Measurements from ENCODE around the gene BRINP2. TPM values are rescaled to one million over a fixed set of nuclear protein-coding genes. Genes with fewer than 3 reads are reported as not detected.

Gene BRINP2
- total and polyA plus RNA-seq, 8 donors, result 0.08 to 0.55 (median 0.15) TPM; not detected in 5

GRCh38 chr1:177252877-177253276 lies 82.1 kb downstream of the BRINP2 start:
- peaks cover 0 to 17% (median 10%) of the 10 kb centered on the region in 4 donors for H3K4me1 ChIP-seq
- intact Hi-C loops (cut with DNase I; ENCODE audit: low total_unique reads), result no loop called here
- no peaks in the 10 kb centered on the region for H3K36me3 ChIP-seq
- no peaks in the 10 kb centered on the region for H3K27me3 ChIP-seq
- TF ChIP-seq POLR2A (IDR thresholded peaks at IDR 0.05) (no peak), EP300 (IDR thresholded peaks at IDR 0.05) (no peak), CTCF (IDR thresholded peaks at IDR 0.05) (no peak), POLR2AphosphoS5 (IDR thresholded peaks at IDR 0.05) (no peak)
- no peak overlapping the region for H3K4me3 ChIP-seq
- no peak overlapping the region for H3K27ac ChIP-seq
- DNase-seq, result no peak
- no peaks in the 10 kb centered on the region for H3K9me3 ChIP-seq

- DNase-seq, result no peak
- Histone ChIP-seq H3K4me1 (peaks cover 0 to 15% (median 8%) of the 10 kb centered on the region in 4 donors), H3K9me3 (no peaks in the 10 kb centered on the region), H3K36me3 (no peaks in the 10 kb centered on the region), H3K4me3 (no peak overlapping the region), H3K27ac (no peak overlapping the region), H3K27me3 (no peaks in the 10 kb centered on the region)
- intact Hi-C loops (cut with DNase I; ENCODE audit: low total_unique reads), result no loop called here
- no peak for TF ChIP-seq POLR2AphosphoS5 (IDR thresholded peaks at IDR 0.05)
- 23 to 38% (median 33%) methylated on average over 1 of the region's 1 CpG for WGBS, 5 donors
Measured at GRCh38 chr1:177255411-177255810, 84.7 kb downstream of the BRINP2 start.

GRCh38 chr1:177256153-177257075 lies 85.7 kb downstream of the BRINP2 start:
- H3K4me1 ChIP-seq, result peaks cover 0 to 15% (median 8%) of the 10 kb centered on the region in 4 donors
- H3K36me3 ChIP-seq, result no peaks in the 10 kb centered on the region
- H3K9me3 ChIP-seq, result no peaks in the 10 kb centered on the region
- intact Hi-C loops (cut with DNase I; ENCODE audit: low total_unique reads), result no loop called here
- 27 to 34% (median 33%) methylated on average over 20 of the region's 20 CpGs for WGBS, 5 donors
- H3K27ac ChIP-seq, result peak overlapping the region in 1 of 5 donors; percentile 5
- DNase-seq, result peak; percentile 75 to 79
- no peak overlapping the region for H3K4me3 ChIP-seq
- H3K27me3 ChIP-seq, result no peaks in the 10 kb centered on the region
- TF ChIP-seq CTCF (IDR thresholded peaks at IDR 0.05) (peak in 5 of 7 experiments; percentile 51 to 68 (median 60)), EP300 (IDR thresholded peaks at IDR 0.05) (no peak), POLR2A (IDR thresholded peaks at IDR 0.05) (no peak), POLR2AphosphoS5 (IDR thresholded peaks at IDR 0.05) (peak in 1 of 3 donors; percentile 43)

- H3K4me3 ChIP-seq, result no peak overlapping the region
- intact Hi-C loops (cut with DNase I; ENCODE audit: low total_unique reads), result no loop called here
- no peak overlapping the region for H3K27ac ChIP-seq
- no peaks in the 10 kb centered on the region for H3K36me3 ChIP-seq
- 77 to 82% (median 77%) methylated on average over 10 to 11 of the region's 11 CpGs for WGBS, 5 donors
- peaks cover 0 to 15% (median 8%) of the 10 kb centered on the region in 4 donors for H3K4me1 ChIP-seq
- H3K27me3 ChIP-seq, result no peaks in the 10 kb centered on the region
- no peaks in the 10 kb centered on the region for H3K9me3 ChIP-seq
- TF ChIP-seq POLR2A (IDR thresholded peaks at IDR 0.05) (no peak), POLR2AphosphoS5 (IDR thresholded peaks at IDR 0.05) (no peak), EP300 (IDR thresholded peaks at IDR 0.05) (no peak), CTCF (IDR thresholded peaks at IDR 0.05) (no peak)
- DNase-seq, result no peak
Measured at GRCh38 chr1:177257128-177257527, 86.4 kb downstream of the BRINP2 start.

GRCh38 chr1:177257576-177257975 lies 86.8 kb downstream of the BRINP2 start:
- H3K4me3 ChIP-seq, result no peak overlapping the region
- H3K27ac ChIP-seq, result no peak overlapping the region
- no peak for DNase-seq
- 43 to 66% (median 55%) methylated on average over 4 of the region's 4 CpGs for WGBS, 5 donors
- H3K36me3 ChIP-seq, result no peaks in the 10 kb centered on the region
- H3K4me1 ChIP-seq, result peaks cover 0 to 15% (median 8%) of the 10 kb centered on the region in 4 donors
- intact Hi-C loops (cut with DNase I; ENCODE audit: low total_unique reads), result no loop called here
- no peaks in the 10 kb centered on the region for H3K9me3 ChIP-seq
- H3K27me3 ChIP-seq, result no peaks in the 10 kb centered on the region
- no peak for TF ChIP-seq EP300 (IDR thresholded peaks at IDR 0.05)
- no peak for TF ChIP-seq POLR2AphosphoS5 (IDR thresholded peaks at IDR 0.05)
- no peak for TF ChIP-seq POLR2A (IDR thresholded peaks at IDR 0.05)
- no peak for TF ChIP-seq CTCF (IDR thresholded peaks at IDR 0.05)

Data from stomach (tissue), 9 donors.